Neural progenitor cell (in vitro differentiated cells): ENCODE measurements around the gene NRP1. TPM values are rescaled to one million over a fixed set of nuclear protein-coding genes. Genes with fewer than 3 reads are reported as not detected.

Experiments
- DNase-seq: peaks from one replicate; pipeline ENCODE4 v3.0.0-alpha.2; 2016; ENCODE audit warnings: low spot score
- H2AFZ ChIP-seq: fragments of 200-600 bp; sonication (generic); replicated peaks from 2 replicates; pipeline ENCODE4 v1.6.1; 2016; ENCODE audit warnings: antibody characterized with exemption
- H3F3A ChIP-seq: fragments of 200-600 bp; sonication (generic); 2 replicates; pipeline ENCODE4 v1.6.1; 2016; ENCODE audit warnings: antibody characterized with exemption, low read depth
- H3K27ac ChIP-seq: fragments of 200-600 bp; sonication (generic); 2 replicates; pipeline ENCODE4 v1.5.1; 2016; ENCODE audit warnings: mild to moderate bottlenecking
- H3K27me3 ChIP-seq: fragments of 200-600 bp; sonication (generic); 2 replicates; pipeline ENCODE4 v1.6.1; 2016; ENCODE audit warnings: mild to moderate bottlenecking, moderate library complexity
- H3K36me3 ChIP-seq: fragments of 200-600 bp; sonication (generic); 2 replicates; pipeline ENCODE4 v1.5.1; 2016
- H3K4me1 ChIP-seq: fragments of 200-600 bp; sonication (generic); 2 replicates; pipeline ENCODE4 v1.6.1; 2016; ENCODE audit warnings: mixed run types
- H3K4me2 ChIP-seq: fragments of 200-600 bp; sonication (generic); 2 replicates; pipeline ENCODE4 v1.6.1; 2016
- H3K4me3 ChIP-seq: fragments of 200-600 bp; sonication (generic); 2 replicates; pipeline ENCODE4 v1.5.1; 2016
- H3K79me2 ChIP-seq: fragments of 200-600 bp; sonication (generic); 2 replicates; pipeline ENCODE4 v1.6.1; 2016; ENCODE audit warnings: low read depth
- H3K9ac ChIP-seq: fragments of 200-600 bp; sonication (generic); 2 replicates; pipeline ENCODE4 v1.6.1; 2016
- H3K9me3 ChIP-seq: fragments of 200-600 bp; sonication (generic); 2 replicates; pipeline ENCODE4 v1.5.1; 2016; ENCODE audit warnings: low read depth
- H4K20me1 ChIP-seq: fragments of 200-600 bp; sonication (generic); 2 replicates; pipeline ENCODE4 v1.6.1; 2016; ENCODE audit warnings: low read depth
- H3K27ac Mint-ChIP-seq: 3 replicates; pipeline ENCODE4 v1.8.0; 2021; ENCODE audit warnings: mixed read lengths
- H3K27me3 Mint-ChIP-seq: 2 replicates; pipeline ENCODE4 v1.8.0; 2022; ENCODE audit warnings: low read depth, mild to moderate bottlenecking, inconsistent platforms, moderate library complexity, mixed read lengths; ENCODE audit not compliant: insufficient read depth
- H3K36me3 Mint-ChIP-seq: 3 replicates; pipeline ENCODE4 v1.8.0; 2021; ENCODE audit warnings: mixed read lengths
- H3K4me1 Mint-ChIP-seq: 3 replicates; pipeline ENCODE4 v1.8.0; 2021; ENCODE audit warnings: mixed read lengths
- H3K4me3 Mint-ChIP-seq: 3 replicates; pipeline ENCODE4 v1.8.0; 2021; ENCODE audit warnings: mild to moderate bottlenecking, moderate library complexity, mixed read lengths
- H3K9me3 Mint-ChIP-seq: 3 replicates; pipeline ENCODE4 v1.8.0; 2020; ENCODE audit warnings: mixed read lengths
- EZH2 ChIP-seq: fragments of 200-600 bp; sonication (generic); IDR thresholded peaks from 2 replicates; pipeline ENCODE4 v1.6.1; 2017; ENCODE audit warnings: antibody characterized with exemption, mild to moderate bottlenecking, moderate library complexity
- EZH2phosphoT487 ChIP-seq: fragments of 200-600 bp; sonication (generic); IDR thresholded peaks from 2 replicates; pipeline ENCODE4 v1.6.1; 2017; ENCODE audit warnings: antibody characterized with exemption
- total RNA-seq: library from RNA; depleted of rRNA; stranded (reverse); fragments of >200 nt; gene quantifications from 2 replicates; pipeline ENCODE4 v1.2.3, GENCODE V29; 2015; ENCODE audit warnings: low replicate concordance
- TF ChIP-seq, protein P1 (sequence below): fragments of 200-600 bp; sonication (generic); IDR thresholded peaks from 2 replicates; pipeline ENCODE4 v1.5.1; 2017; ENCODE audit warnings: antibody characterized with exemption, mild to moderate bottlenecking

The NRP1 gene
- total RNA-seq, 1 donor from 2014 or later = 1.9 TPM

- H3K4me2 ChIP-seq = no peak overlapping the region
- H3K4me1 ChIP-seq = peaks cover 16% of the 10 kb centered on the region
- H3K27ac Mint-ChIP-seq = no peak overlapping the region
These were observed 7.5 kb downstream of the NRP1 start for GRCh38 chr10:33326933-33327332.

DNA sequence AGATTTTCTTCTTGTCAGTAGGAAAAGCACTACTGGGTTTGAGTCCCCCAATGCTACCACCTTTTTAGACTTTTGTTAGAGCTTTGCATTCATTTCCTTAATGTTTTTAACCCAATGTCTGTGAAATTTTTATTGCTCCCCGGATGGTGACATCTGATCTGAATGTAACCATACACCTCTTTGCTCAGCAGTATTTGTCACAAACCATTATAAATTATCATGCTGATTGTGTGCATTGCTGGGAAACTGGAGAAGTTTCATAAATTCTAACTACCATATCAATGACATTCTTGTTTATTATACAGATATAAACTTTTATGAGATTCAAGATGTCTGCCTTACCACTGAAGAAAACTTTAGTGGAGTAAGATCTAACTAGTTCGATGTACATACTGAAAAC is 8.5 kb downstream of the NRP1 start:
- no peak for TF ChIP-seq EZH2phosphoT487
- TF ChIP-seq, protein P1, sequence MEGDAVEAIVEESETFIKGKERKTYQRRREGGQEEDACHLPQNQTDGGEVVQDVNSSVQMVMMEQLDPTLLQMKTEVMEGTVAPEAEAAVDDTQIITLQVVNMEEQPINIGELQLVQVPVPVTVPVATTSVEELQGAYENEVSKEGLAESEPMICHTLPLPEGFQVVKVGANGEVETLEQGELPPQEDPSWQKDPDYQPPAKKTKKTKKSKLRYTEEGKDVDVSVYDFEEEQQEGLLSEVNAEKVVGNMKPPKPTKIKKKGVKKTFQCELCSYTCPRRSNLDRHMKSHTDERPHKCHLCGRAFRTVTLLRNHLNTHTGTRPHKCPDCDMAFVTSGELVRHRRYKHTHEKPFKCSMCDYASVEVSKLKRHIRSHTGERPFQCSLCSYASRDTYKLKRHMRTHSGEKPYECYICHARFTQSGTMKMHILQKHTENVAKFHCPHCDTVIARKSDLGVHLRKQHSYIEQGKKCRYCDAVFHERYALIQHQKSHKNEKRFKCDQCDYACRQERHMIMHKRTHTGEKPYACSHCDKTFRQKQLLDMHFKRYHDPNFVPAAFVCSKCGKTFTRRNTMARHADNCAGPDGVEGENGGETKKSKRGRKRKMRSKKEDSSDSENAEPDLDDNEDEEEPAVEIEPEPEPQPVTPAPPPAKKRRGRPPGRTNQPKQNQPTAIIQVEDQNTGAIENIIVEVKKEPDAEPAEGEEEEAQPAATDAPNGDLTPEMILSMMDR = no peak
- TF ChIP-seq EZH2 = no peak
- no peaks in the 10 kb centered on the region for H3K36me3 ChIP-seq
- no peak for DNase-seq
- no peak overlapping the region for H3K27ac ChIP-seq
- H3K4me2 ChIP-seq = no peak overlapping the region
- Mint-ChIP-seq H3K4me3 (no peak overlapping the region), H3K4me1 (peaks cover 43% of the 10 kb centered on the region), H3K27ac (no peak overlapping the region), H3K27me3 (peaks cover 2% of the 10 kb centered on the region), H3K36me3 (peaks cover 52% of the 10 kb centered on the region), H3K9me3 (peaks cover 2% of the 10 kb centered on the region)
- no peaks in the 10 kb centered on the region for H3K27me3 ChIP-seq
- peaks cover 4% of the 10 kb centered on the region for H3F3A ChIP-seq
- H3K4me1 ChIP-seq = peaks cover 8% of the 10 kb centered on the region
- no peaks in the 10 kb centered on the region for H4K20me1 ChIP-seq
- H3K79me2 ChIP-seq = no peaks in the 10 kb centered on the region
- H3K4me3 ChIP-seq = no peak overlapping the region
- no peak overlapping the region for H2AFZ ChIP-seq
- H3K9me3 ChIP-seq = no peaks in the 10 kb centered on the region
- H3K9ac ChIP-seq = no peak overlapping the region

More at GRCh38 chr10:33326933-33327332, 7.5 kb downstream of the NRP1 start:
- Histone ChIP-seq H3K36me3 (no peaks in the 10 kb centered on the region), H3K27me3 (peaks cover 7% of the 10 kb centered on the region), H2AFZ (no peak overlapping the region), H3K4me3 (no peak overlapping the region), H3K9ac (no peak overlapping the region), H3K9me3 (no peaks in the 10 kb centered on the region), H3F3A (peaks cover 13% of the 10 kb centered on the region), H3K79me2 (no peaks in the 10 kb centered on the region), H4K20me1 (no peaks in the 10 kb centered on the region), H3K27ac (no peak overlapping the region)
- no peak for DNase-seq
- Mint-ChIP-seq H3K36me3 (peaks cover 43% of the 10 kb centered on the region), H3K4me1 (peaks cover 45% of the 10 kb centered on the region), H3K27me3 (peaks cover 2% of the 10 kb centered on the region), H3K4me3 (no peak overlapping the region), H3K9me3 (peaks cover 2% of the 10 kb centered on the region)
- no peak for TF ChIP-seq EZH2phosphoT487

DNA sequence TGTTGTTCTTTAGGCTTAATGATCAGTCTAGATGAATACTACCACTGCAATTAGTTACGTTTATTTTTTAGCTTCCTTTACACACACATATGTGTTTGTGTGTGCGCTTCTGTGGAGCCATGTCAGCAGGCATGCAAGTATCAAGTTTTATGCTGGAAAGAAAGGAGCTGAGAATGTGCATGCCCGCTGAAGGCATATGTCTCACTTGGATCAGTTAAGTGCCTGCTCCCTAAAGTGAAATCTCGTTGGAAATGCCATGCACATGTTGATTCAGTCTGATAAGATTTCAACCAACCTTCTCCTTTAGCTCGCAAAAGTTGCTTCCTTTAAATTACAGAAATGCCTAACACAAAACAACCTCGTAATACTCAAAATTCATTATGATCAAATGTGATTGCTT is 10.7 kb downstream of the NRP1 start:
- no peak for DNase-seq
- no peak overlapping the region for H2AFZ ChIP-seq
- H3K4me3 ChIP-seq = no peak overlapping the region
- no peak overlapping the region for H3K4me2 ChIP-seq
- no peaks in the 10 kb centered on the region for H3K27me3 ChIP-seq
- peaks cover 5% of the 10 kb centered on the region for H3K4me1 ChIP-seq
- no peaks in the 10 kb centered on the region for H3K36me3 ChIP-seq
- H3K27ac ChIP-seq = no peak overlapping the region
- Mint-ChIP-seq H3K27ac (no peak overlapping the region), H3K4me1 (peaks cover 30% of the 10 kb centered on the region), H3K9me3 (peaks cover 2% of the 10 kb centered on the region), H3K27me3 (no peaks in the 10 kb centered on the region), H3K4me3 (no peak overlapping the region), H3K36me3 (peaks cover 44% of the 10 kb centered on the region)
- no peak overlapping the region for H3K9ac ChIP-seq
- no peaks in the 10 kb centered on the region for H3K79me2 ChIP-seq
- H3F3A ChIP-seq = no peaks in the 10 kb centered on the region
- H3K9me3 ChIP-seq = no peaks in the 10 kb centered on the region
- TF ChIP-seq EZH2 (no peak), EZH2phosphoT487 (no peak)
- TF ChIP-seq, protein P1 = no peak
- H4K20me1 ChIP-seq = no peaks in the 10 kb centered on the region

- H3K4me1 ChIP-seq = no peaks in the 10 kb centered on the region
- no peaks in the 10 kb centered on the region for H3K27me3 ChIP-seq
- Mint-ChIP-seq H3K36me3 (peaks cover 40% of the 10 kb centered on the region), H3K4me3 (no peak overlapping the region), H3K4me1 (peaks cover 16% of the 10 kb centered on the region), H3K9me3 (no peaks in the 10 kb centered on the region), H3K27ac (peak overlapping the region; percentile 44), H3K27me3 (peaks cover 3% of the 10 kb centered on the region)
- no peak overlapping the region for H3K4me2 ChIP-seq
- no peaks in the 10 kb centered on the region for H3K79me2 ChIP-seq
- DNase-seq = no peak
- no peak overlapping the region for H2AFZ ChIP-seq
- no peaks in the 10 kb centered on the region for H3K9me3 ChIP-seq
- no peak for TF ChIP-seq EZH2
- TF ChIP-seq, protein P1 = no peak
- TF ChIP-seq EZH2phosphoT487 = no peak
- no peak overlapping the region for H3K27ac ChIP-seq
- no peaks in the 10 kb centered on the region for H4K20me1 ChIP-seq
- H3K36me3 ChIP-seq = no peaks in the 10 kb centered on the region
- no peak overlapping the region for H3K4me3 ChIP-seq
- H3K9ac ChIP-seq = no peak overlapping the region
- H3F3A ChIP-seq = no peaks in the 10 kb centered on the region
These were observed 13.0 kb downstream of the NRP1 start for GRCh38 chr10:33321516-33321915.
